ENCODE data around the gene STIM2.
"Not testable (repeated sequence)": the region's sequence is repeated elsewhere in the genome, so short reads cannot be mapped to it uniquely, and the experiment has no call there.

Gene STIM2

DNA sequence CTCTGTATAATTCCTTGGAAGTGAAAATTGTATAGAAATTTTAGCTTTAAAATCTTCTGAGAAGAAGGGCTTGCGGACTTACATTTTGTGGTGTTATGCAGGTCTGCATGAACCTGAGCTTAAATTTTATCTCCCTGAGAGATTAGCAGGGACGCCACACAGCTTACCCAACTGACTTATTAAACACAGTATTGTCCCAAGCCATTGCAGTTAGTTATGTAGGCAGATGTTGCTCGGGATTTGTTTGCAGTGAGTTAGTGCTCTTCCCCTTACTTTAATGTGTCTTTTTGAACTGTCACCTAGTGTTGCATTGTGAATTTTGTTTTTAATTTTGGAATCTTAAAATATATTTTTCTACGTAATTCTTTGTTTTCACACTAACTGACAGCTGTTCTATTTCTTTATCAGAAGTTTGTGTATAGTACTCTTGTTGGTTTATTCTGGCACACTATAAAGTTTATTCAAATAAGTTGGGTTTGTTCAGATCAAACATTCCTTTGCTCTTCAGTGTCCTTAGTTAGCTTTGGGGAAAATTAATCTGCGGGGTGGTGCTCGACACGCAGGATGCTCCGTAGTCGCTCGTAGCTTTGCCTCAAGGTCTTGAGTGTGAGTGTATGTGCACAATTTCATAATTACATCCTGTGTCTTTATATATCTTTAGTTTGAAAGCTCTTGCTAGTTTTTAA is 145.4 kb downstream of the STIM2 start:
- DNase-seq: no peak

DNA sequence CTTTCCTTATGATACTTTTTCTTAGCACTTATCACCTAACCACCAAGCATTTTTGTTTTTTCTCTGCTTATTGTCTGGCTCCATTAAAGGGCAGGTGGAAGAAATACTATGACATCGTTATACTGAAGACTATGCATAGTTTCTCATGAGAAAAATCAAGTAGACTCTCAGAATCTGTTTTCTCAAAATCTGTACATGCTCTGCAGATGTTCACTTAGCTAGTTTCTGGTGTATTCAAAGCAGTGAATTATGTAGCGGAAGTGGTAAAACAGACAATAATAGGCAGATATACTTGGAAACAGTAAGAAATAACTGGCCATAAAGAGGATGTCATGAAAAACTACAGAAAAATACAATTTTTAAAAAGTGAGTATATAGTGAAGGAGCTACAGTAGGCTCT is 146.0 kb downstream of the STIM2 start:
- DNase-seq: no peak

DNA sequence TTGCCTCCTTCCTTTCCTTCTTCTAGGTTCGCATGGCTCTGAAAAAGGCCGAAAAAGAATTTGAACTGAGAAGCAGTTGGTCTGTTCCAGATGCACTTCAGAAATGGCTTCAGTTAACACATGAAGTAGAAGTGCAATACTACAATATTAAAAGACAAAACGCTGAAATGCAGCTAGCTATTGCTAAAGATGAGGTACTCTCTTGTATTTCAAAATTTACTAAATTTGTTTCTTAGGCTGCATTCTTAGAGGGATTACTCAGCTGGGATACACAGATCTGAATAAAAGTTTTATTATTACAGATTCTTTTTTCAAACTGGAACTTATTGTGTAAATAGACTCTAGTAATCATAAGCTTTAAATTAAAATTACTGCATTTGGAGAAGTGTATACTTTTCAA is 146.9 kb downstream of the STIM2 start:
- no peak for DNase-seq

DNA sequence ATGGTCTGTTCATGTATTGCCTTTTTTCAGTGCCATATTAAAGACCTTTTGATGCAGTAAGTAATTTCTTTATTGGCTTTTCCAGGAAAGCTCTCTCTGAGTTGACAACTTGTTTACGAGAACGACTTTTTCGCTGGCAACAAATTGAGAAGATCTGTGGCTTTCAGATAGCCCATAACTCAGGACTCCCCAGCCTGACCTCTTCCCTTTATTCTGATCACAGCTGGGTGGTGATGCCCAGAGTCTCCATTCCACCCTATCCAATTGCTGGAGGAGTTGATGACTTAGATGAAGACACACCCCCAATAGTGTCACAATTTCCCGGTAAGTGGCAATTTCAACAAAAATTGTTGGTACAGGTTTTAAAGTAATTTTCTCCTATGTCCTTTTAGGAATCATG is 148.0 kb downstream of the STIM2 start:
- DNase-seq: no peak

DNA sequence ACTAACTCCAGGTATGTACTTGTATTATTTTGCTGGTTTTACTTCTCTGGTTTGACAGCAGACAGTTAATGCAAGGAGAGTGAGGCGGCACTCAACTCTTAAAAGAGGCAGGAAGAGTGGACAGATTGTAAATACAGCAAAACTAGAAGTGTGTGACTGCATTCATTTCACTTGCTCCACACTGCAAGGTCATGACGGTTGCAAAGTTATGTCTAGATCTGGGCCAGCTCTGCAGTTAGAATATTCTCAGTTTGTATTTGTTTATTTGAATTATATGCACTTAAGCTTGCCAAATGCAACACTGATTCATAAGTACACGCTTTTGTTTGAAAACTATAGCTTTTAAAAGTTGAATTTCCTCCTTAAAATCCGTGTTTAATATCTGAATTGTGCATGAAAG is 148.9 kb downstream of the STIM2 start:
- DNase-seq: no peak

DNA sequence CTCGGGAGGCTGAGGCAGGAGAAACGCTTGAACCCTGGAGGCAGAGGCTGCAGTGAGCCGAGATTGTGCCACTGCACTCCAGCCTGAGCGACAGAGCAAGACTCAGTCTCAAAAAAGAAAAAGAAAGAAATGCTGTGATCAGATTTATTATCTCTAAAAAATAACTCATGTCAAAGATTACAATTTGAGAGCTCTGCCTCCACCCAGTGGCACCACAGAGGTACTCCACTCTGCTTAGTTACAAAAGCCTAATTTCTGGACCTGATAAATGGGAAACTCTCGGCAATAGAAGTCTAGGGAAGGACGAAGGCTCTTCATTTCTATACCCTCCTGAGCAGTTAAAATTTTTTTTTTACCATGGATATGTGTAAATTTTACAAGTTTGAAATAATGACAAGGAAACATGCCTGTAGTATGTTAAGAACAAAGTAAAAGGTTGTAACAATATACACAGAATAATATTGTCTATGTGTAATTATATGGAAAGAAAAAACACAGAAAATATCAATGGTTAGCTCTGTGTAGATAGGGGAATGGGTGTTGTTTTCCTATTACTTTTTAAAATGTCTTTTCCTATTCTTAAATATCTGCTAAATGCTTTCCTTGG is 149.8 kb downstream of the STIM2 start:
- peak; percentile 48 for DNase-seq

DNA sequence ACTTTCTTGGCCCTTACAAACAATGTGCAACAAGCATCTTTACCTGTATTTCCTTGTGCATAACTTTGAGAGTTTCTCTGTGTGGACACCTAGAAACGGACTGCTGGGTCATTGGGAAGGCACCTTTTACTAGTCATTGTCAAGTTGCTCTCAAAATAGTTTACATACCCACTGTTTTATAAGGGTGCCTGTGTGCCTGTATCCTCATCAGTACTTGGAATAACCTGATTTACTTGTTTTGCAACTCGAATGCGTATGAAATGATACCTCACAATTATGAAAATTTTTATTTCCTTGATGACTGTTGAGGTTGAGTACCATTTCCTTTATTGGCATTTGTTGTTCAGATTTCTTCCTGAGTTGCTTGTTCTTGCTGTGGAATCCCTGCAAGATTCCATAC is 150.8 kb downstream of the STIM2 start:
- DNase-seq: no peak

DNA sequence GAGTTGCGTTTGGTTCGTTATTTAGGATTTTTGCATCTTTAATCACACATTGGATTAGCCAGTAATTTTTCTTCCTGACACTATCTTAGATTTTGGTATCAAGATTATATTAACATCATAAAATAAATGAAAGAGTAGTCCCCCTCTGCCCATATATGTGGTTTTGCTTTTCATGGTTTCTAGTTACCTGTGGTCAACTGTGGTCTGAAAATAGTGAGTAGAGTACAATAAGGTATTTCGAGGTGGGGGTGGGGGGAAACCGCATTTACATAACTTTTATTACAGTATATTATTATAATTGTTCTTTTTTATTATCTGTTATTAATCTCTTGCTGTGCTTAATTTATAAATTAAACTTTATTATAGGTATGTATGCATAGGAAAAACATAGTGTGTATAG is 152.4 kb downstream of the STIM2 start:
- DNase-seq: no peak

DNA sequence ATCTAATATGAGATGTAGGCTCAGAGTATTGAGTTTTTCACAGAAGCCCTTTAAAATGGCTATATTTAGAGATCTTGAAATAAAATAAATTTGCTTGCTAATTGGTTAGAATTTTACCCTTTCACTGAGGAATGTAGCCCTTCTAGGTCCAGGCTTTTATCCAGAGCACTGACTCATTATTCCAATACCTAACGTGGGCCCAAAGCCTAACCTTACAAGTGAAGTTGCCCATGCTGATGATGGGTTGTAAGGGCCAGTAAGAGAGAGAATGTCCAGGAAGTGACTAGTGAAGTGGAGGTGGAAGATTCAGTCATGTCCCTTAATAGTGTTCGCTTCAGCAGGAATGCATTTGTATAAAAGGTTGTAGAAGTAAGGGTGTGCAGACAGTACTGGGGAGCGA is 155.9 kb downstream of the STIM2 start:
- no peak for DNase-seq

DNA sequence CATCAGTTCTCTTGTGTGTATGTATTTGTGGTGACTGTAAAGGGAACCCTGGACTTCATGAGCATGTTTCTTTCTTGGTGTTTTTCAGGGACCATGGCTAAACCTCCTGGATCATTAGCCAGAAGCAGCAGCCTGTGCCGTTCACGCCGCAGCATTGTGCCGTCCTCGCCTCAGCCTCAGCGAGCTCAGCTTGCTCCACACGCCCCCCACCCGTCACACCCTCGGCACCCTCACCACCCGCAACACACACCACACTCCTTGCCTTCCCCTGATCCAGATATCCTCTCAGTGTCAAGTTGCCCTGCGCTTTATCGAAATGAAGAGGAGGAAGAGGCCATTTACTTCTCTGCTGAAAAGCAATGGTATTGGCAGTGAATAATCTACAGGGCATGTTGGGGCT is 157.0 kb downstream of the STIM2 start:
- DNase-seq: no peak

DNA sequence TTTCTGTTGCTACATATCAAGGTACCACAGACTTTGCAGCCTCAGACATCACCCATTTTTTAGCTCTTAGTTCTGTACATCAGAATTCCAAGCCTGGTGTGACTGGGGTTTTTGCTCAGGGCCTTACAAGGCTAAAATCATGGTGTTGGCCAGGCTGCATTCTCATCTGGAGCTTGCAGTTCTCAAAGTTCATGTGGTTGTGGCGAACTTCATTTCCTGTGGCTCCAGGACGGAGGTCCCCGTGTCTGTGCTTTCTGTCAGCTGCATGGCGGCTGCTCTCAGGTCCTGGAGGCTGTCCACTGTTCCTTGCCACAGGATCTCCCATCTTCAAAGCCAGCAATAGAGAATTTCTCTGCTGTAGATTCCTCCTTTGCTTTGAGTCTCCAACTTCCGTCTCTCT is 157.4 kb downstream of the STIM2 start:
- DNase-seq: no peak

DNA sequence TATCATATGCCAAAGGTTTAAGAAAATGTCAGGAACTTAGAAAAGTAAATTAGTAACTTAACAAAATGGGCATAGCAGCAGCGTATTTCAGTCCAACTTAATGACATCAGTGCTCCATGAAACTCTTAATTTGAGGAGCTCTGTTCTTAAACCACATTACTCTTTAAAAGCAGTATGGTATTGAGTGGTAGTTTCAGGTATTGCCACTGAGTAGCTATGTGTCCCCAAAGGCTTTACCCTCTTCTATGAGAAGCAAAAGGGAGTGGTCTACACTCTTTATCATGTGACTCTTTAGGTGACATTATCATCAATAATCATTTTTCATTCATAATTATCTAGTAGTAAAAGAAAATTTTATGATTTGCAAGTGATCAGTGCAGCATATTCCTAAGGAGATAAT is 158.3 kb downstream of the STIM2 start:
- DNase-seq: no peak

DNA sequence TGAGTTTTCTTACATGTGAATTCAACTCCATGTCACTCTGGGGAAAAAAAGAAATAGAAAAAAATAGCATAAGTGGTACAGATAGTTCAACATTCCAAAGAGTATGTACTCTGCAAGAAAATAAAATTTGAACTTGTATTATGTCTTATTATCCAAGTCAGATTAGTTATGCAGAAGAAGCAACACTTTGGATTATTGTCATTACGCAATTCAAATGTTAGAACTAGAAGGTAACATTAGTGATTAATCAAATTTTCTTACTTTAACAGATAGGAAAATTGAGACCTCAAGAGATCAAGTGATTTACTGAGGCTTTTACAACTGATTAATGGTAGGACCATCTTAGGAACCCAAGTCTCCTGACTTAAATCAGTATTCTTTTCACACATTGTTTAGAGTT is 159.1 kb downstream of the STIM2 start:
- no peak for DNase-seq

DNA sequence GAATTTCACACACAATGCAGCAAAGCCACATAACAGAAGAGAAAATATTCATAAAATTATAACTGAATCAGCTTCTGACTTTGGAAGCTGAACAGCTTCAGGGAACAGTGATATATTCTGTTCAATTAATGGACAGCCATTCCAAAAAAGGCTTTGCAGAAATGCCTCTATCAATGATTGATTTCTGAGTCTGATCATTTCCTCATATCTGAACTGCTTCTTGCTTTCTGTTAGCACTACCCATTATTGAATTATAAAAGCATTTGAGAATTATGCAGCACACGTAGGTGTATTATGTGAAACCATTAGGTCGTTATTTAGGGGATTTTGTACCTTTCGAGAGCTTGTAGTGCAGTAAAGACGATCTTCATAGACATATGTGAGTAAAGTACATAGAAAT is 159.6 kb downstream of the STIM2 start:
- no peak for DNase-seq

DNA sequence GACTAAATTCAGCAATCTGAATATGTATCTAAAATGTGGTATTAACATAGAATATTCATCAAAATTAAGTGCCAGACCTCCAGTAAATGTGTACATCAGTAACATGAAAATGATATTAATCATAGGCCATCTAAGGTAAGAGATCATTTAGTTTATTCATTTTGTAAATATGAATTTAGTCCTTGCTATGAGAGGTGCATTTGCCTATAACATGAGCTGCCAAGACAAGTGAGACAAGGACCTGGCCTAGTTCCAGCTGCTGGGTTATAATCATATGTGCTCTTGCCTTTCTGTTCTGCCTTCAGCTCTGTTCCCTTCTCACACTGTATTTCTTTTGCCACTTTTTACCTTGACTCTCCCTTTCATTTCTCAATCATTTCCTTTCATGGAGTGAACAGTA is 160.0 kb downstream of the STIM2 start:
- DNase-seq: no peak

DNA sequence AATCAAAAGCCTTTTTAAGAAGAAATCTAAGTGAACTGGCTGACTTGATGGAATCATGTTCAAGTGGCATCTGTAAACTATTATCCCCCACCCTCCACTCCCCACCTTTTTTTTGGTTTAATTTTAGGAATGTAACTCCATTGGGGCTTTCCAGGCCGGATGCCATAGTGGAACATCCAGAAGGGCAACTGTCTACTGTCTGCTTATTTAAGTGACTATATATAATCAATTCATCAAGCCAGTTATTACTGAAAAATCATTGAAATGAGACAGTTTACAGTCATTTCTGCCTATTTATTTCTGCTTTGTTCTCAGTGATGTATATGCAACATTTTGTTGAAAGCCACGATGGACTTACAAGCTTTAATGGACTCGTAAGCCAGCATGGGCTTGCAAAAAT is 162.3 kb downstream of the STIM2 start:
- DNase-seq: no peak

DNA sequence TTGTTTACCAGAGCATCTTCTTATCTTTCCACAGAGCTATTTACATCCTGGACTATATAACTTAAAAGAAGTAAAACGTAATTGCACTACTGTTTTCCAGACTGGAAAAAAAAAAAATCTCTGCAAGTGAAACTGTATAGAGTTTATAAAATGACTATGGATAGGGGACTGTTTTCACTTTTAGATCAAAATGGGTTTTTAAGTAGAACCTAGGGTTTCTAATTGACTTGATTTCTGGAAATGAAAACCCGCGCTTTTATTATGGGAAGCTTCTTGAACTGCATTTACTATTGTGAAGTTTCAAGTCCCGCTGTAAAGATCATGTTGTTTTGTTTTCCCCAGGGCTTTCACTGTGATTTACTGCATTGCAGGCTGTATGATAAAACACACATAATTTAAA is 162.7 kb downstream of the STIM2 start:
- no peak for DNase-seq

DNA sequence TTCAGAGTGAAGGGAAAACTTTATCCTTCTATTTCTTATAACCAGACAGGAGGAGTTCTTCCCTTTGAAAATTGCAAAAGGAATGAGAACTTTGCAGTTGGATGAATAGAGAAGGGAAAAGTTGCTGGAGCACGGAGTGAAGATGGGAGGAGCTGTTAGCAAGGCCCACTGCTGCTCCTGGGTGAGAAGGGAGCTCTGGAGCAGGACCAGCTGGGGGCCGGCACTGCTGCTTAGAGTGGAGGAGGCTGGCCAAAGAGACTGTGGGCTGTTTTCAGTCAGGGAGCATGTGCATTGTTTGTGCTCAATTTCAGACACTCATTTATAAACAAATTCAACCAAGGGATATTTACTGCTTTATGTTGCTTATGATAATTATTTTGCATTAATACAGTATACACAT is 164.2 kb downstream of the STIM2 start:
- no peak for DNase-seq

DNA sequence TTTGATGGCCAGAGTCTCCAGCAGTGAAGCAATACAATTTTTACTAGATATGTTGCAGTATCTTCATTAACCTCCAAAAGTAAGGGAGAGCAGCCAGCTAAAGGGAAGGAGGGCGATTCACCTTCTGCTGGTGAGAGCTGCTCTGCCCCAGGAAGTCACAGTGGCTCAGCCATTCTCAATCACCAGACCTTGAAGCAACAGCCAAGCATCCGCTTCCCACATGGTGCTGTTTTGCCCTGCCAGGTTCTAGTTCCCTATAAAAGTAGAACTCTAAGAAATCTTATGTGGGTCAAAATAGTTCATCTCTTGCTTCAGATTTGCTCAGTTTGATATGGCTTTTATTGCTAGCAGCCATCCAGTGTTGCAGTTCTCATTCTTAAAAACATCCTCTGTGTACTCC is 166.8 kb downstream of the STIM2 start:
- DNase-seq: no peak

DNA sequence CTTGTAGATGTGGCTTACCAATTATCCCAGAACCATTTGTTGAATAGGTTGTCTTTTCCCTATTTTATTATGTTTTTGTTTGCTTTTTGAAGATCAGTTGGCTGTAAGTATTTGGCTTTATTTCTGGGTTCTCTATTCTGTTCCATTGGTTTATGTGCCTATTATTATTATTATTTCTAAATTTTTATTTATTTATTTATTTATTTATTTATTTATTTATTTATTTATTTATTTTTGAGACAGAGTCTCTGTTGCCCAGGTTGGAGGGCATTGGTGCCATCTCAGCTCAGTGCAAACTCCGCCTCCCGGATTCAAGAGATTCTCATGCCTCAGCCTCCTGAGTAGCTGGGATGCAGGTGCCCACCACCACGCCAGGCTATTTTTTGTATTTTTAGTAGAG is 174.5 kb downstream of the STIM2 start:
- DNase-seq: not testable (repeated sequence)

DNA sequence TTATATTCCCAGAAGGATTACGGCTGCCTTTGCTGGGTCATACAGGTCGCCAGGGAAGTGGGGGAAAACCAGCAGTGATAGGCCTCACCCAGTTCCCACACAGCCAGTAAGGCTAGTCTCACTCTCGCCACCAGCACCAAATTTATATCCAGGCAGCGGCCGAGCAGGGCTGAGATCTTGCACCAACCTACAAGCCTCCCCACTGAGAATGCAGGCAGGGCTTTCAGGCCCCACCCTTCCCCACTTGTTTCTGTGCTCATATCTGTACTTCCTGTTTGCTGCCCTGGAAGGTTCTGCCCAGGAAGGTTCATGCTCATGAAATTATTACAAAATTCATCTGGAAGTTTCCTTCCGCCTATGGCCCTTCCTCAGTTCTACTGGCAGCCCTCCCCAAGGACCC is 179.7 kb downstream of the STIM2 start:
- peak; percentile 7 for DNase-seq

DNA sequence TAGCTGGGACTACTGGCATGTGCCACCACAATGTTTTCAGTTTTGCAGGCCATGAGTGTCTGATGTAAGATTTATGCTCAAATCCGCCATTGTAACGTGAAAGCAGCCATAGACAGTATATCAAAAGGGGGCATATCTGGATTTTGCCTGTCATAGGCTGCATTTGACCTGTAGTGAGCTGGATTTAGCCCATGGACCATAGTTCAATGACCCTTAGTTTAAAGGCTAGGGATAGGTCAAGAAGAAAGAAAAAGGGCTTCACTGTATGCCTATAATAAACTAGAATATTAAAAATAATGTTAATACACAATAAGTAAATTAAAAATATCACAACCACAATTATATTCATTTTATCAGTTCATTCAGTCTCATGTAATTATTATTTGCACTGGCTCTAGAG is 181.8 kb downstream of the STIM2 start:
- no peak for DNase-seq

DNA sequence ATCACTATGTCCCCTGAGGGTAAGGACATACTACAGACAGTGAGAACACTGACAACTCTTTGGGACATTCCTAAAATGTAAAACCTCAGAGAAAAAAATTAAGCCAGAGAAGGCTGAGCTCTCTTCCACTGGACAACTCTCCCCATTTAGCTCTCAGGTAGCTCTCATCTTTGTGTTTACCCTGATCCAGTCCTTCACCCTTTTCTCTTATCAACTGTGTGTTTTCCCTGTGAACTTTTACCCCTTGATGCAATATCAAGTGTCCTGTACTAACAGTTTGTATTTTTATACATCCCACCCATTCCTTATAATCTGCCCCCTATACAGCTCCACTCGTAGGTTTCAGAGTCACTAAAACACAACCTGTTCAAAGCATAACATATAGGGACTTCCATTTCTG is 182.6 kb downstream of the STIM2 start:
- DNase-seq: no peak

DNA sequence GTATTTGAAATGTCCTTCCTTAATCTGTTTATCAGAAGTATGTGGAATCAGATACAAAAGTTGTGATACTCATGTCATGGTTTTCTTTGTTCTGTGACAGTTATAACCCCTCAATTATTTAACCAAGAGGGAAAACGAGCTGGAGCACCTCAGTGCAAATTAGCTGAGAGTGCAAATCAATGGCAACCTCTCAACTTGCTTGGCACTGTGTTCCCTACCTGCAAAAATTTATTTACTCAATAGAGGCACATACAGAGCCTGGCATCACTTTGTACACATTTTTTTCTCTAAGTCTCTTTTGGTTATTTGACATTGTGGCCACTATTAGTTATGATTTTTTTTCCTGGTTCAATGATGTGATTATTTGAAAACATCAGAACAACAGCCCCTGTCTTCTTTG is 186.2 kb downstream of the STIM2 start:
- no peak for DNase-seq

All from CD4-positive, alpha-beta T cell treated with Interferon gamma for 1 hour (primary cell).